GM12872 (cell line): ENCODE data around the gene PEMT.

Experiments
- CTCF ChIP-seq: IDR thresholded peaks from 3 replicates; pipeline ENCODE4 v1.5.1; 2011; ENCODE audit warnings: low read depth, mild to moderate bottlenecking, low read length, moderate library complexity; ENCODE audit not compliant: insufficient read depth

Gene PEMT

GRCh38 chr17:17591355-17592298 is at the start of gene PEMT:
PEMT (minus strand) TSS chr17:17591708; CDS start chr17:17591626, 82 bp downstream.
- TF ChIP-seq CTCF: no peak

GRCh38 chr17:17638467-17638866 is 47.0 kb upstream of the PEMT start:
- no peak for TF ChIP-seq CTCF

- no peak for TF ChIP-seq CTCF
These were observed 44.9 kb upstream of the PEMT start for GRCh38 chr17:17636272-17636885.

GRCh38 chr17:17635126-17635525 is 43.6 kb upstream of the PEMT start:
- no peak for TF ChIP-seq CTCF

- no peak for TF ChIP-seq CTCF
These were observed 41.8 kb upstream of the PEMT start for GRCh38 chr17:17633310-17633709.

- TF ChIP-seq CTCF: no peak
These were observed 37.0 kb upstream of the PEMT start for GRCh38 chr17:17628388-17629008.

GRCh38 chr17:17626840-17627239 is 35.3 kb upstream of the PEMT start:
- TF ChIP-seq CTCF: no peak
